ENCODE results near the gene ABCA9.

ABCA9 gene

DNA sequence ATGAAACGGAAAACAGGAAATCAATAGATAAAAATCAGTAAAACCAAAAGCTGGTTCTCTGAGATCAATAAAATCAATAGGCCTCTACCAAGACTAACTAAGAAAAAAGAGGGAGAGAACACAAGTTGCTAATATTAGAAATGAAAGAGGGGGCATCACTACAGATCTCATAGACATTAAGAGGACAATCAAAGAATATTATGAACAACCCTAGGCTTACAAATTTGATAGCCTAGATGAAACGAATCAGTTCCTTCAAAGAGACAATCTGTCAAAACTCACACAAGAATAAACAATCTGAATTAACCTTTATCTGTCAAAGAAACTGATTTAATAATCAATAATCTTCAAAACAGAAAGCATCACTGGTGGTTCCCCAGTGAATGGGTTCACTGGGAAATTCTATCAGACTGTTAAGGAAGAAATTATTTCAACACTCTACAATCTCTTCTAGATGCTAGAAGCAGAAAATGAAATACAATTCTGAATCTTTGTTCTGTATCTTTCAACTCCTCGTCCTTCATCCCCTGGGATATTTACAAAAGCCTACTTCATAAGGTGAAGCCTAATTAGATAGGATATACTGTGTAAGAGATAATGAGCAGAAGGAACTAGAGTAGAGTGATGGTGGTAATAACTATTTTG lies 4.4 kb downstream of the ABCA9 start:
- H3K36me3 ChIP-seq: no peaks in the 10 kb centered on the region
- H3K4me3 ChIP-seq (ENCODE audit: low read depth, low read length): no peak overlapping the region
- TF ChIP-seq, protein P1, sequence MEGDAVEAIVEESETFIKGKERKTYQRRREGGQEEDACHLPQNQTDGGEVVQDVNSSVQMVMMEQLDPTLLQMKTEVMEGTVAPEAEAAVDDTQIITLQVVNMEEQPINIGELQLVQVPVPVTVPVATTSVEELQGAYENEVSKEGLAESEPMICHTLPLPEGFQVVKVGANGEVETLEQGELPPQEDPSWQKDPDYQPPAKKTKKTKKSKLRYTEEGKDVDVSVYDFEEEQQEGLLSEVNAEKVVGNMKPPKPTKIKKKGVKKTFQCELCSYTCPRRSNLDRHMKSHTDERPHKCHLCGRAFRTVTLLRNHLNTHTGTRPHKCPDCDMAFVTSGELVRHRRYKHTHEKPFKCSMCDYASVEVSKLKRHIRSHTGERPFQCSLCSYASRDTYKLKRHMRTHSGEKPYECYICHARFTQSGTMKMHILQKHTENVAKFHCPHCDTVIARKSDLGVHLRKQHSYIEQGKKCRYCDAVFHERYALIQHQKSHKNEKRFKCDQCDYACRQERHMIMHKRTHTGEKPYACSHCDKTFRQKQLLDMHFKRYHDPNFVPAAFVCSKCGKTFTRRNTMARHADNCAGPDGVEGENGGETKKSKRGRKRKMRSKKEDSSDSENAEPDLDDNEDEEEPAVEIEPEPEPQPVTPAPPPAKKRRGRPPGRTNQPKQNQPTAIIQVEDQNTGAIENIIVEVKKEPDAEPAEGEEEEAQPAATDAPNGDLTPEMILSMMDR (IDR thresholded peaks at IDR 0.05; ENCODE audit: low read depth, low read length): no peak
- H3K27ac ChIP-seq: no peak overlapping the region
- H3K27me3 ChIP-seq (ENCODE audit: insufficient read depth, low read depth, severe bottlenecking): no peaks in the 10 kb centered on the region
- peaks cover 4% of the 10 kb centered on the region for H3K9me3 ChIP-seq (ENCODE audit: severe bottlenecking)
- no peak for DNase-seq

DNA sequence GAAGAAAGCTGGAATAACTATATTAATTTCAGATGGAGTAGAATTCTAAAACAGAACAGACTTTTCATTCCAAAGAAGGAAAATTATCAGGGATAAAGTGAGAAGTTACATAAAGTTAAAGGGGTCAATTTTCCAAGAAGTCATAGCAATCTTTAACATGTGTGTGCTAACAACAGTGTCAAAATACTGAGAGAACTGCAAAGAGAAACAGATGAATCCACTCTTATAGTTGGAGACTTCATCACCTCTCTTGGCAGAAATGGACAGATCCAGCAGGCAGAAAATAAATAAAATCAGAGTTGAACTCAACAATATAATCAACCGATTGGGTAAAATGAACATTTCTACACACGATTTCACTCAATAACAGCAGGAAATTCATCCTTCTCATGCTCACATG lies 5.4 kb downstream of the ABCA9 start:
- H3K9me3 ChIP-seq (ENCODE audit: severe bottlenecking): peaks cover 4% of the 10 kb centered on the region
- no peak overlapping the region for H3K4me3 ChIP-seq (ENCODE audit: low read depth, low read length)
- H3K36me3 ChIP-seq: no peaks in the 10 kb centered on the region
- H3K27ac ChIP-seq: no peak overlapping the region
- DNase-seq: no peak
- TF ChIP-seq, protein P1 (IDR thresholded peaks at IDR 0.05; ENCODE audit: low read depth, low read length): no peak
- H3K27me3 ChIP-seq (ENCODE audit: insufficient read depth, low read depth, severe bottlenecking): no peaks in the 10 kb centered on the region

DNA sequence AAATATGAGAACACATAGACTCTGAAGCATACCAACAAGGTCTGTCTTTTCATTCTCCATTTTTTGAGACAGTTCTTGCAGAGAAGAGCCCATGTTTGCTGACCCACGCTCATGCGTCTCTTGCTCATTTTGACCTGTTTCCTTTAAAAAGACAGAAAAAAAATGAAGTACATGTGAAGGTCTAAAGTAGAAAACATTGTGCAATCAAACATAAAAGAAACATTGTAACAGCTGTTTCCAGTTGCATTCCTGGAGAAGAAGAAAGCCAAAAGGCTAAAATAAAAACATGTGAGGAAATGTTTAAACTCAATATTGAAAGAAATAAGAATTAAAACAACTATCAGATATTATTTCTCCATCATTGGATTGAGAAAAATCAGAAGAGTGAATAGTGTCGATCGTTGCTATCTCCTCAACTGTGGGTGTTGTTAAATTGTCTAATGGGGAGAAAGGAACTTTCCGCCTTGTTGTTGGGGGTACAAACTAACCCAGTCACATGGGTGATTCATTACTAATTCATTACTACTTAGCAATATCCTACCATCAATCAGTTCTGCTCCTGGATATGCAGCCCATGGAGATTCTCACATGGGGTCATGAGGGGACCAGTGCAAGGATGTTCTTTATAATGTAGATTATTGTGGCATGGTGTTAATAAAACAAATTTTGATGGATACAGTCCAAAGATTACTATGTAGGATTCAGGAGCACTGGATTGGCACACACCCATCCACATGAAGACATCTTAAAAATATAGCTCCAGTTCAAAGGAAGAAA lies 9.5 kb downstream of the ABCA9 start:
- Histone ChIP-seq H3K4me3 (ENCODE audit: low read depth, low read length) (no peak overlapping the region), H3K27me3 (ENCODE audit: insufficient read depth, low read depth, severe bottlenecking) (no peaks in the 10 kb centered on the region), H3K27ac (no peak overlapping the region), H3K36me3 (no peaks in the 10 kb centered on the region), H3K9me3 (ENCODE audit: severe bottlenecking) (no peaks in the 10 kb centered on the region)
- TF ChIP-seq, protein P1 (IDR thresholded peaks at IDR 0.05; ENCODE audit: low read depth, low read length): no peak
- no peak for DNase-seq

DNA sequence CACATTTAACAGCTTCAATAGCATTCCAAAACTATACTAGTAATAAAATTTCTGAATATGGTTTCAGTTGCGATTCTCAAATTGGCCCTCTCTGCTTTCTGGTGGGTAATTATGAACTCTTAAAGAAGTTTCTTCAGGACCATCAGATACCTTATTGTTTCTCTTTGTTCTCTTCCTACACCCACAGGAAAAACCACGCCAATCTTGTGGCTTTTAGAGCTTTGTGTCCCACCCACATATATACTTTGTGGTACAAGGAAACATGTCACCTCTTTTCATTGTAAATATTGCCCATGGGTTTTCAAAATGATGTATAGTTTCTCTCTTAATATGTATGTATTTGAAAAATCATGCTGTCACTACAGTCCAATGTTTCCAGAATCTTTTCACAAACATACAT lies 12.1 kb downstream of the ABCA9 start:
- Histone ChIP-seq H3K36me3 (no peaks in the 10 kb centered on the region), H3K4me3 (ENCODE audit: low read depth, low read length) (no peak overlapping the region), H3K27ac (no peak overlapping the region), H3K27me3 (ENCODE audit: insufficient read depth, low read depth, severe bottlenecking) (no peaks in the 10 kb centered on the region), H3K9me3 (ENCODE audit: severe bottlenecking) (no peaks in the 10 kb centered on the region)
- DNase-seq: no peak
- TF ChIP-seq, protein P1 (IDR thresholded peaks at IDR 0.05; ENCODE audit: low read depth, low read length): no peak

DNA sequence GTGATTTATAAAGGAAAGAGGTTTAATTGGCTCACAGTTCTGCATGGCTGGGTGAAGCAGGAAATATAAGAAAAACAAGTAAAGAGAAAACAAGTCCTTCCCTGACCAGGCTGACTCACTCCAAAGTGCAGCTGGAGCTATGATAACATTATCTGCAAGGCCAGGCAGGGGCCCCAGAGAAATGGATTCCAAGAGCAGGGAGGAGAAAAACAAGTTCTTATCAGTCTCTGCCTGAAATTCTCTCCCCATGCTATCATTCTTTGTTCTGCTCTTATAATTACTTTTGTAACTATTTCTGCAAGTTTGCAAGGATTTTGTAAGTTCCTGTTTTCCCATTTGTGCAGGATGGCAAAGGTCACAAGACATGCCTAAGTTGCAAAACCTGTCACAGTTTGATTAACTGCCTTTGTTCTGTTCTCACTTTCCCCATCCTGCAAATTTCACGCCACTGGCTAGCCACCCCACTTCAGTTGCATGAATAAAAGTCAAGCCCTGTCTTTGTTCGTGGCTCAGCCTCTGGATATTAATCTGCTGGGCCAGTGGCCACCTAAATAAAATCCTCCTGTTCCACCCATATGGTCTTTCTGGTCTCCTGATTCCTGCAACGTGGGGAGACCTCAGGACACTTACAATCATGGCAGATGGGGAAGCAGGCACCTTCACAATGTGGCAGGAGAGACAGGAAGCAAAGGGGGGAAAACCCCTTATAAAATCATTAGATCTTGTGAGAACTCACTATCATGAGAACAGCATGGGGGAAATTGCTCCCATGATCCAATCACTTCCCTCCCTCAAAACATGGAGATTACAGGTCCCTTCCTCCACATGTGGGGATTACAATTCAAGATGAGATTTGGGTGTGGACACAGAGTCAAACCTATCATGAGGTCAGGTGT lies 13.1 kb downstream of the ABCA9 start:
- Histone ChIP-seq H3K36me3 (no peaks in the 10 kb centered on the region), H3K4me3 (ENCODE audit: low read depth, low read length) (no peak overlapping the region), H3K27me3 (ENCODE audit: insufficient read depth, low read depth, severe bottlenecking) (no peaks in the 10 kb centered on the region), H3K9me3 (ENCODE audit: severe bottlenecking) (no peaks in the 10 kb centered on the region), H3K27ac (no peak overlapping the region)
- TF ChIP-seq, protein P1 (IDR thresholded peaks at IDR 0.05; ENCODE audit: low read depth, low read length): no peak
- no peak for DNase-seq
